H54 (cell line): Measurements from ENCODE around the gene MEIOSIN.
"Not testable (repeated sequence)": the region's sequence is repeated elsewhere in the genome, so short reads cannot be mapped to it uniquely, and the experiment has no call there.

ENCODE experiments used
- DNase-seq: peaks from one replicate; pipeline ENCODE4 v3.0.0; 2011; ENCODE audit warnings: low spot score, mixed read lengths; ENCODE audit not compliant: insufficient read length
- FAIRE-seq: peaks from 3 replicates; lab custom pipeline; 2011; peaks lifted over from hg19 to GRCh38; lab: Jason Lieb, UNC
- POLR2A ChIP-seq: IDR thresholded peaks from 2 replicates; pipeline ENCODE4 v1.6.1; 2011; ENCODE audit warnings: low read depth, mild to moderate bottlenecking, low read length

Gene MEIOSIN

GRCh38 chr19:45711851-45712698, 21.2 kb upstream of the MEIOSIN start:
- DNase-seq (no peak), FAIRE-seq (no peak)
- TF ChIP-seq POLR2A, result no peak

GRCh38 chr19:45712699-45713067, 20.6 kb upstream of the MEIOSIN start:
- FAIRE-seq (no peak), DNase-seq (no peak)
- no peak for TF ChIP-seq POLR2A

DNA sequence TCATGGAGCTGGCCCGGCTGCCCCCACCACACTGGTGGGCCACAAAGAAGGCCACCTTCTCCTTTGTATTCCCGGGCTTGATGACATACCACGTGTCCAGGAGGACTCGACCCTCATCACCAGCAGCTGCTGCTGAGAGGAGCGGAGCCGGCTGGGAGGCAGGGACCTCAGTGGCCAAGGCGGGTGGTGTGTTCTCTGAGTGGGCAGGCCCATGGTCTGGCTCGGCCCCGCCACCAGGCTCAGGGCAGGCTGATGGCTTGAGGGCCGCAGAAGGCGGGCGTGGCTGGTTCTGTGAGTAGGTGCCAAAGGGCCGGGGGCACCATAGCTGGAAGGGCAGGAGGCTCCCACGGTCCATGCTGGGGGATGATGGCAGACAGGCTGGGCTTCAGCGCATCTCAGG, 20.1 kb upstream of the MEIOSIN start:
- FAIRE-seq (no peak), DNase-seq (no peak)
- no peak for TF ChIP-seq POLR2A

- no peak for FAIRE-seq
- no peak for DNase-seq
- TF ChIP-seq POLR2A, result no peak
Observed at GRCh38 chr19:45715139-45715538, 18.1 kb upstream of the MEIOSIN start.

DNA sequence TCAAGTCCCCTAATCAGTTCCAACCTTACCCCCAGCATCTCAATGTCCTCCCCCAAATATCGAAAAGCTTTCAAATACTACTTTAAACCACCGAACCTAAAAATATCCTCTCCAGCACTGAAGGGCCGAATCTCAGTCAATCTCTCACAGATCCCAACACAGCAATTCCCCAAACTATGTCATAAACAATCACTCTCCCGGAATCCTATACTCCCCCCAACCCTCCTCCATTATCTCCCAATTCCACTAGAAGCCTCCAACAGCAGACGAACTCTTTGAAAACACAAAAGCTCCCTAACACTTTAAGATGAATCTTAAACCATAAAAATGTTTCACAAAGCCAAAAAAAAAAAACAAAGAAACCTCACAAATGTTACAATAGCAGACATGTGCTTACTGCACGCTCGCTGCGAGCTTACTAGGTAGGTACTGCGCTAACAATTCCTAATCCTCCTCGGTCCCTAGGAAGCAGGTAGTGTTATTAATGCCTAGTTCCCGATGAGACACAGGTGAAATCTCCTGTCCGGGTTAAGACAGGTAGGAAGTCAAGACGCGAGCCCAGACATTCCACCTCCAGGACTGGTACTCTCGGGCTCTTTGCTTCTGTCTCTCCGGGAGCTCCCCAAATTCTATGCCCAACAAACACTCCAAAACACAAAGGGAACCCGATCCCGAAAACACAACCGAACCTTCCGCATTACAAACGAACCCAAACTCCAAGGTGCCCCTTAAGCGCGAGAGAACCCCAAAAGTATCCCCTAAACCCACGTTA, 16.7 kb upstream of the MEIOSIN start:
- no peak for TF ChIP-seq POLR2A
- DNase-seq, result no peak
- no peak for FAIRE-seq

DNA sequence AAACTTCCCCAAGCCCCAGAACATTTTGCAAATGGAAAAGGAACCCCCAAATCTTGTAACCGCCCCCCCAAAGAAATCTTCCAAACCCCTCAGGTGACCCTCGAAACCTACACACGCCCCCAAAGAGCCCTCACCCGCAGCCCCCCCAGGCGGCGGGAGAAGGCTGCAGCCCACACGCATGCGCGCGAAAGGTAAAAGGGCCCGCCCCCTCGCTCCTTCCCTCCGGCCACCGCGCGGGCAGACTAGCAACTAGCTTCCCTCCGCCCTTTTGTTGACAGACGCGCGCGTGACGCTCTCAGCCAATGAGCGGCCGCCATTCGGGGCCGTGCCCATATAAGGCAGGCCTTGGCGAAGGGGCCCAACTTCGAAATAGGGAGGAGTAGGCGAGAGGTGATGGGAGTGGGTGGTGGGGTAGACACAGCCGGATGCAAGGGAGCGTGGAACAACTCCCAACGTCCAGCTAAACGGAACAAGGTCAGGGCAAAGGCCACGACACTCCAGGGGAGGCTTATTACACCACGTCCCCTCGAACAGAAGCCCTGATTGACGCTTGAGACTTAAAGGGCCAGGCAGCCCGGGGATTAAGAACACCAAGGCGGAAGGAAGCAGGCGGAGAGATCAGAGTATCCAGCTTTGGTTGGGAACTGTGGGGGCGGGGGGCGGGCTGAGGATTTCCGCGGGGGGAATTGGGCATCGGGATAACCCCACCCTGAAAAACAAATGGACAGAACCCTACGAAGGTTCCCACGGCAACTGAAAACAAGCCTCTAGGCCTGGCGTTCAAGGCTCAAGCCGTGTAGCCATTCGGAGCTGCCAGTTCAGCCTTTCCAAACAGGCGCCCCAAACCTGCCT, 15.9 kb upstream of the MEIOSIN start:
- TF ChIP-seq POLR2A, result 0 out of 2 replicates have a peak, but pooled peaks have one; percentile 14

DNA sequence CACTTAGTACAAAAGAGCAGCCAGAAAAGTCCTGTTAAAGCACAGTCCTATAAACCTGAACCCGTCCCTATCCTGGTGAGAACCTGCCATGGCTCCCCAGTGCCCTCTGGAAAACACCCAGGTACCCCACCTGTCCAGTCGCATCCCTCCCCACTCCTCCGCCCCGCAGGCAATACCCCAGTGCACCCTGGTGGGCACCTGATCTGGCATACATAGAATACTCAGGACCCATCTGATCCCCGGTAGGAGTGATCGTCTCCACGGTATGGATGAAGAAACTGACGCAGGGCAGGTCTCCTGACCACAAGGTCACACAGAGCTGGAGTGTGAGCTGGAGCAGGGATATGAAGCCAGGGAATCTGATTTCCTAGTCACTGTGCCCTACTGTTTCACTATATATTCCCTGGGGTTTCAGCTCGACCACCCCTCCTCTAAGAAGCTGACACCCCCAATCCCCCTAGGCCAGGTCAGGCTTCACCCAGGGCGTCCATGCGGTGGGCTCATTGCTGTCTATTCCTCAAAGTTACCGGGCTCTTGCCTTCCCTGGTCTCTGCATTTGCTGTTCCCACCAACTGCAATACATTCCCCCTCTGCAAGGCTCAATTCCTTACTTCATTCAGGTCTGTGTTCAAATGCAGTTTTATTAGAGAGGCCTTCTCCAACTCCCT, 15.1 kb upstream of the MEIOSIN start:
- TF ChIP-seq POLR2A, result no peak
- no peak for FAIRE-seq

More for the DNA sequence above, 15.9 kb upstream of the MEIOSIN start:
- peak; percentile 91 for FAIRE-seq
- DNase-seq, result peak; percentile 76

DNA sequence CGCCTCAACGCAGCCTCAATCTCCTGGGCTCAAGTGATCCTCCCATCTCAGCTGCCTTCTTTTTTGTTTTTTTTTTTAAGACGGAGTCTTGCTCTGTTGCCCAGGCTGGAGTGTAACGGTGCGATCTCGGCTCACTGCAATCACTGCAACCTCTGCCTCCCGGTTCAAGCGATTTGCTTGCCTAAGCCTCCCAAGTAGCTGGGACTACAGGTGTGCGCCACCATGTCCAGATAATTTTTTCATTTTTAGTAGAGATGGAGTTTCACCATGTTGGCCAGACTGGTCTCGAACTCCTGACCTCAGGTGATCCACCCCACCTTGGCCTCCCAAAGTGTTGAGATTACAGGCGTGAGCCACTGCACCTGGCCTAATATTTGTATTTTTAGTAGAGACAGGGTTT, 13.2 kb upstream of the MEIOSIN start:
- FAIRE-seq, result not testable (repeated sequence)

More for the DNA sequence above, 15.1 kb upstream of the MEIOSIN start:
- DNase-seq, result no peak

DNA sequence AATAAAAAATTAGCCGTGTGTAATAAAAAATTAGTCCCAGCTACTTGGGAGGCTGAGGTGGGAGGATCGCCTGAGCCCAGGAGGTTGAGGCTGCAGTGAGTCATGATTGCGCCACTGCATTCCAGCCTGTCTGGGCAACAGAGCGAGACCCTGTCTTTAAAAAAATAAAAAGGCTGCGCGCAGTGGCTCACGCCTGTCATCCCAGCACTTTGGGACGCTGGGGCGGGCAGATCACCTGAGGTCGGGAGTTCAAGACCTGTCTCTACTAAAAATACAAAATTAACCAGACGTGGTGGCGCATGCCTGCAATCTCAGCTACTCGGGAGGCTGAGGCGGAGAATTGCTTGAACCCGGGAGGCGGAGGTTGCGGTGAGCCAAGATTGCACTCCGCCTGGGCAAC, 4.6 kb upstream of the MEIOSIN start:
- DNase-seq, FAIRE-seq: not testable (repeated sequence)

More for the DNA sequence above, 13.2 kb upstream of the MEIOSIN start:
- DNase-seq, result not testable (repeated sequence)

DNA sequence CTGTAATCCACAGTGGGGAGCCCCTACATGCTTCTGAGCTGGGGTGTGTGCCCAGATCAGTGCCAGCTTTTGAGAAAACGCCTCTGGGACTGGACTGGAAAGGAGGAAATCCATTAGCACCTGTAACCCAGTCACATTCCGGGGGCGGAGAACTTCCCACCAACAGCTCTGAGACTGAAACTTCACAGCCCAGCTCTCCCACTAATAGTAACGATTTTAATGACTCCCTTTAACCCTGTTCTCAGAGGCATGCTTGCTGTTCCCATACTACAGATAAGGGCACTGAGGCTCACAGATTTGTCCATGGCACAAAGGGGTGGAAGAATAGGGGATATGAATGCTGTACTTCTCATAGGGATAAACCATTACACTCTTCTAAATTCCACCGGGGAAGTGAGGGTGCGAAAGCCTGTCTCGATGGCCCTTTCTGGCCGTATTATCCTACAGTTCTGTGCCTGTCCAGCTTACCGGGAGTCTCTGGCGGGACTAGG, 3.4 kb upstream of the MEIOSIN start:
- TF ChIP-seq POLR2A, result no peak
- no peak for FAIRE-seq
- no peak for DNase-seq

- FAIRE-seq (peak; percentile 11), DNase-seq (peak; percentile 79)
- peak; percentile 51; the same call in 1 of the 2 replicates for TF ChIP-seq POLR2A
Observed at GRCh38 chr19:45730368-45731288, 2.6 kb upstream of the MEIOSIN start, which contains the start of gene FBXO46. Gene FBXO46, minus strand, starts transcription at chr19:45730896. Its CDS starts 17,401 bp downstream, at chr19:45713495.
